Choroid plexus epithelial cell (primary cell): ENCODE data around the gene KIRREL2.
A peak's percentile ranks its signal among the peaks of the same experiment; 100 is the strongest.
"Not testable (repeated sequence)": the region's sequence is repeated elsewhere in the genome, so short reads cannot be mapped to it uniquely, and the experiment has no call there.

Experiments
- DNase-seq: peaks from one replicate; pipeline ENCODE4 v3.0.0-alpha.2; 2010; ENCODE audit warnings: low read depth
- H3K4me3 ChIP-seq: 2 replicates; pipeline ENCODE4 v1.5.1; 2011; ENCODE audit warnings: low read depth, mild to moderate bottlenecking, control low read depth, low read length, moderate library complexity
- CTCF ChIP-seq: conservative IDR thresholded peaks from 2 replicates; pipeline ENCODE4 v1.5.1; 2011; ENCODE audit warnings: low read depth, mild to moderate bottlenecking, control low read depth, inconsistent platforms, low read length, moderate library complexity

The KIRREL2 gene

DNA sequence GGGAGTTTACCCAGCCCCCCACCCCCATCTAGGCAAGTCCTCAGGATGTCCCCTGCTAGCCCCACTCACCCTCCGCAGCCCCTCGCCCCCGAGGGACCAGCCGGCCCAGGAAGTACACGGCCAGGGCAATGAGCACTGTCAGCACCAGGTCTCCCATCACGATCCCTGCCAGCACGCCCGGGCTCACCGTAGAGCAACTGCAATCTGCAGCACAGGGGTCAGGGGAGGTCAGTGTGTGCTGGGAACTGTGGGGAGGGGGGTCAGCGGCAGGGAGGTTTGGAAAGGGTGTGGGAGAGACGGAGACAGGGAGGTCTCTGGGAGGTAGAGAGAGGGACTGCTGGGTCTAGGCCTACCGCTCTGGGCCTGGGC lies 50.6 kb downstream of the KIRREL2 start:
- no peak overlapping the region for H3K4me3 ChIP-seq
- no peak for DNase-seq
- TF ChIP-seq CTCF, result no peak

- no peak for DNase-seq
- H3K4me3 ChIP-seq, result no peak within 1 kb of the TSS
- TF ChIP-seq CTCF, result no peak
Measured at GRCh38 chr19:35908010-35908441, 51.3 kb downstream of the KIRREL2 start, which contains the start of gene TYROBP. Gene TYROBP, minus strand, starts transcription at chr19:35908295. Its CDS starts 67 bp downstream, at chr19:35908228.

DNA sequence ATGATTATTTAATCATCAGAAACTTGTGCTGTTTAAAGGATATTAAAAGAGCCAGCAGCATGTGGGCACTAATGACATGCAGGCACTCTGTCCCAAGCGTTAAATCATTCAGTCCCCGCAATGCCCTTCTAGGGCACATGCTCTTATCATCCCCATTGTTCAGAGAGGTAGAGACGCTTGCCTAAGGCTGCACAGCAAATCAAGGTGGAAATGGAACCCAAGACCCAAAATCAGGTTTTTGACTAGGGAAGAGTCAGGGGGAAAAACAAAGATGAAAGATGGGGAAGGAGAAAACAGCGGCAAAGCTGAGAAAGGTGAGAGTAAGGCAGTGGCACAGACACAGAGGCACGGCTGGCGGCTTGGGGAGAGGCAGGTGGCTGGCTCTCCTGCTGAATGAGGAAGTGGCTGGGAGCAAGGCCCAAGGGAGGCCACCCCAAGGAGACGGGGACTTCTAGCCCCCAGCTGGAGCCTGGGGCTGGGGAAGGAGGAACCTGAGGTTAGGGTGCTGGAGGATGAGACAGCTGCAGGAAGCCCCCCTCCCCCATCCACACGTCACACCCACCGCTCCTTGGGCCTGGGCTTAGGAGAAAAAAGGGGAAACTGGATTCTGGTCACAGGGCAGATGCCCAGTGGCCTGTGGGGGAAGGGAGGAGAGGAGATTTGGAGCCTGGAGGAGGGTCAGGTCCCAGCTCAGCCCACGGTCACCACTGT lies 52.4 kb downstream of the KIRREL2 start:
- no peak for DNase-seq
- H3K4me3 ChIP-seq, result no peak overlapping the region
- no peak for TF ChIP-seq CTCF

- TF ChIP-seq CTCF, result no peak
- no peak for DNase-seq
- H3K4me3 ChIP-seq, result no peak overlapping the region
Measured at GRCh38 chr19:35909684-35910035, 52.9 kb downstream of the KIRREL2 start.

- H3K4me3 ChIP-seq, DNase-seq: not testable (repeated sequence)
Measured at GRCh38 chr19:35910355-35910754, 53.6 kb downstream of the KIRREL2 start.

DNA sequence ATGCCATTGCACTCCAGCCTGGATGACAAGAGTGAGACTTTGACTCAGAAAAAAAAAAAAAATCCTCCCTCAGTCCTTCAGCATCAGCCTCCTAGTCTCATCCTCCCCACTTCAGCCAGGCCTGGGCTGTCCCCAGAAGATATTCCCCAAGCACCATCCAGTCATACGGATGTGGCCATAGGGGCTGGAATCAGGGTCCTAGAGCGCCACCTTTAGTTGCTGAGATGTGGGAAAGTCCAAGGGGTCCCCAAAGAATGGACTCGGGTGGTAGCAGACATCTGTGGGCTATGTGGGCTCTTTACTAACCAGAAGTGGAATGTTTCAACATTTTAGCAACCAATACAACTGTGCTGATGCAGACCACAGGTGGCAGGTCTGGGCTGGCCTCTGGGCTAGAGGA lies 54.5 kb downstream of the KIRREL2 start:
- no peak for DNase-seq
- TF ChIP-seq CTCF, result peak; percentile 9

DNA sequence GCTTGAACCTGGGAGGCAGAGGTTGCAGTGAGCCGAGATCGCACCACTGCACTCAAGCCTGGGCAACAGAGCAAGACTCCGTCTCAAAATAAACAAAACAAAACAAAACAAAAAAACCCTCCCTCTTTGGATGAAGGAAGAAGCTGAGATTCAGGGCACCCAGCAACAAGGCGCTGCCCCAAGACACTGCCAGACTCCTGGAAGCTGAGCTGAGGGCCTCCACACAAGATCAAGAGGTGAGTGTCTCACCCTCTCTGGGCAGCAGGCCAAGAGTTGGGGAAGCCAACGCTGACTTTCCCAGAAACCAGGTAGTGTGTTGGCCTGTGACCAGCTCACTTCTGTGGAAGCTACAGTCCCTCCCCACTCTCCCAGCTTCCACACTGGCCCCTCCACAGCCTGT lies 55.1 kb downstream of the KIRREL2 start:
- H3K4me3 ChIP-seq, result no peak overlapping the region
- DNase-seq, result no peak
- no peak for TF ChIP-seq CTCF

More for the DNA sequence above, 54.5 kb downstream of the KIRREL2 start:
- H3K4me3 ChIP-seq, result no peak overlapping the region

DNA sequence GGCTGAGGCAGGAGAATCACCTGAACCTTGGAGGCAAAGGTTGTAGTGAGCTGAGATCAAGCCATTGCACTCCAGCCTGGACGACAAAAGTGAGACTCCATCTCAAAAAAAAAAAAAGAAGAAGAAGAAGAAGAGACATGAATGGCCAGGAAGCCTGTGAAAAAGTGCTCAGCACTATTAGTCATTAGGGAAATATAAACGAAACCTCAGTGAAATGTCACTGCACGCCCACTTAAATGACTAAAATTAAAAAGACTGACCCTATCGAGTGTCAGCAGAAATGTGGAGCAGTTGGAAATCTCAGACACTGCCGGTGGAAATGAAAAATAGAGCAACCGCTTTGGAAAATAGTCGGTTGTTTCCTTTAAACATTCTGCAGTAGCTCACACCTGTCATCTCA lies 56.9 kb downstream of the KIRREL2 start:
- no peak overlapping the region for H3K4me3 ChIP-seq
- DNase-seq, result no peak
- TF ChIP-seq CTCF, result no peak
